HG02571 (cell line): ENCODE data around the gene FAM167B.

Experiments
- ATAC-seq: cut with Tn5 transposase; IDR thresholded peaks from one replicate; pipeline ENCODE4 v1.9.1; 2021; ENCODE audit warnings: mild to moderate bottlenecking, moderate library complexity; ENCODE audit not compliant: unreplicated experiment

FAM167B gene

DNA sequence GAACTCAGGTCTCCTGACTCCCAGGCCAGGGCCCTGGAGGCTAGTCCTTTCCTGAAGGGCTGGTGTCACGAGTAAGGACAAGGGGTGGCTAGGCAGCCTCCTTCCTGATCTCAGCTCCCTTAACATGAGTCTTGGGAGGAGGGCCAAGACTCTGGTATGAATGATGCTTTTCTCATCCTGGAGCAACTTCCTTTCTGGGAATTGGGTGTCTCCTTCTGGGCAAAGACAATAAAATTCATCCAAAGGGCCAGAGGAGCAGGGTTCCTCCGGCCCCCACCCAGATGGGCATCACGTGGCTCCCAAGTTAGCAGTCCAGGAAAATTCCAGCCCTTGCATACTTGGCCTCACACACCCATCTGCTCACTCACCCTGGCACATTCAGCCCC, at the start of gene FAM167B:
FAM167B (plus strand) TSS at position 335 of the 386 bp plus-strand sequence. CDS start 200 bp downstream, outside the sequence.
- ATAC-seq = no peak

DNA sequence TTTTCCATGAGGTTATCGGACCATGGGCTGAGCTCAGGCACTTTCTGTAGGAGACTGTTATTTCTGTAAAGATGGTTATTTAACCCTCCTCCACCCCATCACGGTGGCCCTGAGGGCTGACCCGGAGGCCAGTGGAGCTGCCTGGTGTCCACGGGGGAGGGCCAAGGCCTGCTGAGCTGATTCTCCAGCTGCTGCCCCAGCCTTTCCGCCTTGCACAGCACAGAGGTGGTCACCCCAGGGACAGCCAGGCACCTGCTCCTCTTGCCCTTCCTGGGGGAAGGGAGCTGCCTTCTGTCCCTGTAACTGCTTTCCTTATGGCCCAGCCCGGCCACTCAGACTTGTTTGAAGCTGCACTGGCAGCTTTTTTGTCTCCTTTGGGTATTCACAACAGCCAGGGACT, 49.2 kb upstream of the FAM167B start:
- ATAC-seq = no peak

DNA sequence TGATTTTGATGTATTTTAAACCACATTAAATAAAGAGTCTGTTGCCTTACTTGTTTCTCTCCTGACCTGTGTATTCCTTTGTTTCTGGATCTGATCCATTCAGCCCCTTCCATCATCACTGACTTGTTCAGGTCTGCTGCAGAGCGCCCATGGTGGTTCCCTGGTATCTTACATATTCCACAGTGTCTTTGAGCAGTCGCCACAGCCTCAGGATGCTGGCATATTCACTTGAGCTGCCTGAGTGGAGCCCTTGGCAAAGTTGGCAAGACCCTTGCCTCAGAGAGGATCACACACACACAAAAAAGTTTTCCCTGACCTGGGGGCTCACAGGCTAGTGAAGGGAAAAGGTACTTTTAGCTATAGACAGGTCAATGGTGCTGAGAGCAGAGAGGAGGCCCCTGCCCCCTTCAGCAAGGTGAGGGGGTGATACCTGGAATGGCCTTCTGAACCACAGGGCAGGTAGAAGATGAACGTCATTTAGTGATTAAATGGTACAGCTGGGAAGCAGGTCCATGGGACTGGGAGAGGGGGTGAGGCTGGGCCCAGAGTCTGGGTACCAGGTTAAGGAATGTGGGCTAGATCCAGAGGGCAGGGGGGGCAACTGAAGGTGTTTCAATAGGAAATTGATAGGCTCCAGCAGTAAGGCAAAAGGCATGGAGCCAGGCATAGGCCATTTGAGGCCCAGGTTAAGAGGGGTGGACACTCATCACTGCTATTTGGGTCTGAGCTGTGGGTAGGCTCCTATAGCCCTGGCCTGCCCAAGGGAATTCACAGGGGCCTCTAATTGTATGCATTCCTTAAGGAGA, 48.6 kb upstream of the FAM167B start:
- ATAC-seq = no peak

DNA sequence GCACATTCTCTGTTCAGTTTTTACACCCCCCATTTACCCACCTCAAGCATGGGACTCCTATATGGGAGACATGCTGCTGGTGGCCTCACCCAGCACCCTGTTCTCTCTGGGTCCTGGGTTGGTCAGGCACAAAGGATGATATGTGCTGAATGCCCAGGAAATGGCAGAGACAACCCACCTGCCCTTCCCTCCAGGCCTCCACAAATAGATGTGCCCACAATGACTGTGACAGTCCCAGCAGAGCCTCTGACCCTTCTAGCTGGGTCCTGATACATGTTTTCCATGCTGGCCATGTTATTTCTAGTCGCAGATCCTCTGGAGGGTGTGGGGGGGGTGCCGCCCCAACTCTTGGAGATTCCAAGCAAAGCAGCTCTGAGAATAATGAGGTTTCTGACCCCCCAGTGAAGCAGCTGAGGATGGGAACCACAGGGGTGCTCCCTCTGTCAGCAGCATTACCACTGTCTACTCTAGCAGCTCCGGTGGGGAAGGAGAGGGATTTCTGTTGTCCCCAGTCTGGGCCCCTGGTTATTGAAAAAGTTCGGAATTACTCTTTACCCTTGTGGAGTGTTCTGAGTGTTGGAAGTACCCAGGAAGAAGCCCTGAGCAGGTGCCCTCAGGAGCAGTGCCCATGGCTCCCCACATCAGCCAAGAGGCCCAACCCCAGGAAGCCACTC, 47.8 kb upstream of the FAM167B start:
- no peak for ATAC-seq

DNA sequence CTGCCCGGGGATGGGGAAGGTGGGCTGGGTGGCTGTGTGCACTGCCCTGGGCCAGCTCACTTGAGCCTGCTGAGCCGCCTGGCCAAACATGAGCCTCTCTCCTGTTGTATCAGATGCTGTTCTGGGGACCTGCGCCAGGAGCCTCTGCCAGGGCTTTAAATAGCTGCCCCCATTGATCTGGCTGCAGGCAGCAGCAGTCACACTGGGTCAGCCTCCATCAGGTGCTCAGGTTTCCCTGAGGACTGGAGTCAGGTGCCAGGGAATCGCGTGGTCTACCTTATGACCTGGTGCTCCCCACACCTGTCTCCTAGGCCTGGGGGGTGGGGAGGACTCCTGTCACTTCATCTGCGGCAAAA, 47.3 kb upstream of the FAM167B start:
- no peak for ATAC-seq

DNA sequence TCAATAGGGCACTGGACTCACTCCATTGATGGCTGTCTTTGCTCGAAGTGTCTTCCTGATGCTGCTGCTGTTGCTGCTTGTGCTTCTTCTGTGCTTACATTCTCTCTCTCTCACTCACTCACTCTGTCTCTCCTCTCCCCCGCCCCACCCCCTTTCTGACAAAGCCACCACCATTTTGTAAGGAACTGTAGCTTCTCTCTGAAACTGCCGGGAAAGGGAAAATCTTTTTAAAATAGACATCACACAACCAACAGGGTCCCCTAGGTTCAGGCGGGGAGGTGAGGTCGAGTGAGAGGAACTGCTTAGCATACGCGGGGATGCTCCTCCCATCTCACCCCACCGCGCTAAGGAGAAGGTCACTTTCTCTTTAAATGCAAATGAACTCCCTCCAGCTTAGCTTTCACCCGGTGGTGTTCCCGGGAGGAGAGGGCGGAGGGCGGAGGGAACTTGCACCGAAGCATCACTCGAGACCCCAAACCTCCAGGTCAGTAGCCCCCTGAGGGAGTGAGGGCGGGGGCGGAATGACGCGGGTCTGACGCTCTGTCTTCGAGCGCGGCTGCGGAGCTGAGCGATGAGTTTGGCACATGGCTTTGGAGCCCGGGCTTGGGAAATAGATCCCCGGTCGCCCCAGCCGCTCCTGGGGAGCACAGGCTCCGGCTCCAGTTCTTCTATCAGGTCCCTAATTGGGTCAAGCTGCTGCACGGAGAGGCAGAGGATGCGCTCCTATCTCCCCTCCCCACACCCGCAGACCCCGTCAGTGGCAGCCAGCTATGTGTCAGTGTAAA, 46.6 kb upstream of the FAM167B start, which contains the start of gene CCDC28B:
CCDC28B (plus strand) TSS at position 370 of the 785 bp plus-strand sequence. CDS start 1,341 bp downstream, outside the sequence.
- ATAC-seq = no peak

DNA sequence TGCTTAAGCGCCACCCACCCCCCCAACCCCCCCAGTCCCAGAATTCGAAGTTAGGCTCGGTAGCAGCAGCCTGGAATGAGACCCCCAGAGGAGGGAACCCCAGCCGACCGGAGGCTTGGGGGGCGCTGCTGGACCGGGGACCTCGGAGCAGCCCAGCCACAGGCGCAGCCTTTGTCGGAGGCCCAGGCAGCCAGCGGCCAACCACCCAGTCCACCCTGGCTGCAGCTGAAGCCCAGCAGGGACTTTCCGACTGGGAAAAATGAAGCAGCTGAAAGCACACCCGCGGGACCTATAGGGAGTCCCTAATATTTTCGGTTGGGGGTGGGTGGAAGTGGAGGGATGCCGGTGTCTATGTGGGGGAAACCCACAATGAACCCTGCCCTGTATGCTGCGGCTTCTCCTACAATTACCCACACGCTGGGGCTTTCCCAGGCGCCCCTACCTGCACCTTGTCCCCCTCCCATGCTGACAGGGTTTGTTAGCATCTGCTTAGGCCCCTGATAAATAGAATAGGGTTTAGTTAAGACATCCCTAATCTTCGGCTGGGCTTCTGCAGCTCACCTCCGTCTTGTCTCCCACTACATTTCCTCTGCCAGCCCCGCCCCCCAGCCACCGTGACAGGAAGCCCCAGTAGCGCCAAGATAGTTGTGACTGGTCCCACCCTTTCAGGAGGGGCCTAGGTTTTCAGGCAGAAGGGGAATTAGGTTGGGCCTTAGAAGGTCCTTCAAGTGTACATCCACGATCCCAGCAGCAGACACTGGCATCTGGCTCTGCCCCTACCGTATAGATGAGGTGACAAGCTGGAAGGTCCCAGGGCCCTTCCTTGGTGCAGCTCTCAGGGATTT, 45.8 kb upstream of the FAM167B start:
- ATAC-seq = no peak

DNA sequence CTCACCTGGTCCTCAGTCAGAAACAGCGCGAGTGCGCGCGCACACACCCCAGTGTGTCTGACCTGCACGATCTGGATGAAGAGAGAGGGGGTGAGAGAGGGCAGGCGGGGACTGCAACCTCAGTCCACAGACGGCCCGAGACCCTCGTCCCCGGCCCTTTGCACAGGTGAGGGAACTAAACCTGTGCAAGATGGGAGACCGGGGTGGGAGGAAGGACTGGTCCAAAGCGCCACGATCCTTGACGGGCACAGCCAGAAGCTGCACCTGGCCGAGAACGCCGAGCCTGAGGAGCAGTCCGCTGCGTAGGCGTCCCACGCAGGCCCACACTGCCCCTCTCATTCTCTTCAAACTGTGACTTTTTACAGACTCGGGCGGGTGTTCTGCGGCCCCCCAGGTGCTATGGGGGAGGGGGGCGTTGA, 42.1 kb upstream of the FAM167B start:
- no peak for ATAC-seq

DNA sequence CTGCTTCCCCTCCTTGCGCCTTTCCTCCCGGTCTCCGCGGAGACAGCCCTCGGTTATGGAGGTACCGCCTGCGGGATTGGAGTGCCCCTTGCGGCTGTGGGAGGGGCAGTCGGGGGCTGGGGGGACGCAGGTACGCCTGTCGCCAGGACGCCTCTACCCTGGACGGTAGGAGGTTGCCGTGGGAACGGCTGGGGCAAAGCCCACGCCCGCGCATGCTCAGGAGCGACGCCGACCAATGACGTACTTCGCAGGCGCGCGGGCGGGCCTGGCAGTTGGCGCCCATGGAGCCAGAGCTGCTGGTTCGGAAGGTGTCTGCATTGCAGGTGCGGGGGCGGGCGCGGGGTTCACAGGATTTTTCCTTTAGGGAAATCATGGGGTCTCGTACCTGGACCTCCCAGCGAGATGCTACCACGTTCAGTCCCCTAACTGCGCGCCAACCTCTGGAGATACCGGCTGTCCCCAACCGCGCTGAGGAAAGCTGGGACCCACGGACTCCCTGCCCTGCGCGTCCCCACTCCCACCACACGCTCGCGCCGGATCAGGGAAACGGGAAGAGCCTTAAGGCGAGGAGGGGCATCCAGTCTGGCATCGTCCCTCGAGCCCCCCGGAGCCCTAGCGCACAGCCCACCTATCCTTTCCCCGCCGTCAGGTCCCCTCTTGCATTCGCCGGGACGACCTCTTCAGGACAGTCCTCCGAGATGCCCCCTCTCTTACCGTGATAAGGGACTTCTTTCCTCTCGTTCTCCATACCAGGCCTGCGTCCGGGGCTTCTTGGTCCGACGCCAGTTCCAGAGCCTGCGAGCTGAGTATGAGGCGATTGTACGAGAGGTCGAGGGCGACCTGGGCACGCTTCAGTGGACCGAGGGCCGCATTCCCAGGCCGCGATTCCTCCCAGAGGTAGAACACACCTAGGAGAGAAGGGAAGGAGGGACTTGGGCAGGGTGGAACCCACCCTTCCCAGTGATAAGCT, 41.3 kb upstream of the FAM167B start, which contains the start of gene IQCC:
IQCC (plus strand) TSS at position 271 of the 970 bp plus-strand sequence; CDS start at position 282, 11 bp downstream.
- peak; percentile 39 for ATAC-seq

DNA sequence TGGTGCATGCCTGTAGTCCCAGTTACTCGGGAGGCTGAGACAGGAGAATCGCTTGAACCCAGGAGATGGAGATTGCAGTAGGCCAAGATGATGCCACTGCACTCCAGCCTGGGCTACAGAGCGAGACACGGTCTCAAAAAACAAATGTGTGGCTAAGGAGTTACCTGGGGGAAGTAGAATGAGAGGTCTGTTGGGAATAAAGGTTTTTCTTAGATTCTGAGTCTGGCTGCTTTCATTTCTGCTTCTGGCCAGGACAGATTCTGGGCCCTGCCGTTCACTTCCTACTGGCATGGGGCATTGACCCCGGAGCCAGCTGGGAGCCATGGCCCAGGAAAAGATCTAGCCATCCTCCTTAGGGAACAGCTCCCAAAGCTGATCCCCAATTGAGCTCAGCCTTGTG, 38.6 kb upstream of the FAM167B start:
- ATAC-seq = no peak

DNA sequence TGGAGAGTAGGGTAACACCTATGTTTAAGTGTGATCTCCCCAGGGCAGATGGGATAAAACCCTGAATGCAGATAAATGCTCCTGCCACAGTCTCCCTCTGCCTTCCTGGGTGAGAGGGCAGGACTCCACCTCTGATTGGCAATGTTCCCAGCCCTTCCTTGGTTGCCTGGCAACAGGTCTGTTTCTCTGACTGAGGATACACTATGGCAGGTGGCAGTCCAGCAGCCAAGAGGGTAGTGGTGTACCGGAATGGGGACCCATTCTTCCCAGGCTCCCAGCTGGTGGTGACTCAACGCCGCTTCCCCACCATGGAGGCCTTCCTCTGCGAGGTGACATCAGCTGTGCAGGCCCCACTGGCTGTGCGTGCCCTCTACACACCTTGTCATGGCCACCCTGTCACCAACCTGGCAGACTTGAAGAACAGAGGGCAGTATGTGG, 38.1 kb upstream of the FAM167B start, which contains the start of gene DCDC2B:
DCDC2B (plus strand) TSS at position 199 of the 438 bp plus-strand sequence; CDS start at position 204, 5 bp downstream.
- ATAC-seq = no peak

DNA sequence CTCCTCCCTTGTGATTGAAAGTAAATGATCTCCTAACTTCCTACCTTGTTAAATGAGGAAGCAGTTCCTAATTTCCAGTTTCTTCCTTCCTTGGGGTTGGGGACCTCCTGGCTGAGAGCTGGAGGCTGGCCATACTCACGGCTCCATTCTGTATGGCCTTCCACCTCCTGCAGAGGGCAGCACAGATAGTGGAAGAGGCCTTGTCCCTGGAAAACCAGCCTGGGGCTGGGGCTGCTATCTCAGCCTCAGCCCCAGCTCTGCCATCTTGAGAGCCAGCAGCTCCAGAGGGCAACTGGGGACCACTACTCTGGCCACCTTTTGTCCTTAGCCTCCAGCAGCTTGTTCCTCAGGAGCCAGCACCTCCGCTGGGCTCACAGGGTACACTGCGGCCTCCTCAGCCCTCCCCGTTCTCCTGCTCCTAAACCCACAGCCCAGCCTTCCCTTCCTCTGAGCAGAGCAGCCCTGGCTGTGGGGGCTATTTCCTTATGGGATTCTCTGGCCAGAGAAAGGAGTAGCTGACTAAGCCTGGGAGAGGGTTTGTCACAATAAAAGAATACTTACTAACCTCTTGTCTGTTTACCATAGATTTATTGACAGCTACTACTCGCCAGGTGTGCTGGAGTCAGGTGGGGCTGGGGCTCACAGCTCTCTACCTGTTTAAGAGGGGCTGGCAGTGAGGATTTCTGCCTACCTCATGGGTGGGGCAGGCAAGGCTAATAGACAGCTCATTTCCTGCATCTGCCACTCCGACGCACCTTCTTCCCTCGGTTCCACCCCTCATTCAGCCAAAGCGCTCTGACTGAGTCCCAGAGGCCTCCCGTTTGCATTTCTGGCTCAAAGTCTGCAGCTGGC, 31.2 kb upstream of the FAM167B start:
- ATAC-seq = no peak

DNA sequence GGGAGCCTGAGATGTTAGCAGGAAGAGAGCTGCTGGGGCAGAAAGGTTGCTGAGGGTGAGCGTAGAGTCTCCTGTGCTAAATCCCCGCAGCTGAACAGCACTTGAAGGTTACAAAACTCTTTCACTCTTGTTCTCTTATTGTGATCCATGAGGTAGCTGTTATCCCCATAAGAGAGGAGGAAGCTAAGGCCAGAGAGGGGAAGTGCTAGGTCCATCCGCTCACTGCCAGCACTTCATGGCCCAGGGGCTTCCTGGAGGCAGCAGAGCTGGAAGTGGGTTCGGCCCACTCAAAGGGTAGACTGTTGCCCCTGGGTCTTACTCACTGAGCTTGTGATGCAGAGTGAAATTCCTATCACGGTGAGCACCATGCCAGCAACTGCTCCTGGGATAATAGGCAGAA, 30.5 kb upstream of the FAM167B start:
- no peak for ATAC-seq

DNA sequence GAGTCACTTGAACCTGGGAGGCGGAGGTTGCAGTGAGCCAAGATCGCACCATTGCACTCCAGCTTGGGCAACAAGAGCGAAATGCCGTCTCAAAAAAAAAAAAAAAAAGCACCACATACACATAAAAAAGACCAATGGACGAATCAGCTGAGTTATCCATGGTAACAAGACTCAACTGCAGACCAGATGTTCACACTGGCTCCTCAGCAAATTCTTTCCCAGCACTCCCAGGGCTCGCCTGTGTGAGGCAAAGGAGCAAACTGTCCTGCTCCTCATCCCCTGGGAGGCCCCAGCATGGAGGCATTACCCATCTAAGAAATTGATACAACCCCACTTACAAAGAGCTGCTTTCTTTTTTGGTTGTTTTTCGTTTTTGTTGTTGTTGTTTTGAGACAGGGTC, 28.0 kb upstream of the FAM167B start:
- ATAC-seq = no peak

DNA sequence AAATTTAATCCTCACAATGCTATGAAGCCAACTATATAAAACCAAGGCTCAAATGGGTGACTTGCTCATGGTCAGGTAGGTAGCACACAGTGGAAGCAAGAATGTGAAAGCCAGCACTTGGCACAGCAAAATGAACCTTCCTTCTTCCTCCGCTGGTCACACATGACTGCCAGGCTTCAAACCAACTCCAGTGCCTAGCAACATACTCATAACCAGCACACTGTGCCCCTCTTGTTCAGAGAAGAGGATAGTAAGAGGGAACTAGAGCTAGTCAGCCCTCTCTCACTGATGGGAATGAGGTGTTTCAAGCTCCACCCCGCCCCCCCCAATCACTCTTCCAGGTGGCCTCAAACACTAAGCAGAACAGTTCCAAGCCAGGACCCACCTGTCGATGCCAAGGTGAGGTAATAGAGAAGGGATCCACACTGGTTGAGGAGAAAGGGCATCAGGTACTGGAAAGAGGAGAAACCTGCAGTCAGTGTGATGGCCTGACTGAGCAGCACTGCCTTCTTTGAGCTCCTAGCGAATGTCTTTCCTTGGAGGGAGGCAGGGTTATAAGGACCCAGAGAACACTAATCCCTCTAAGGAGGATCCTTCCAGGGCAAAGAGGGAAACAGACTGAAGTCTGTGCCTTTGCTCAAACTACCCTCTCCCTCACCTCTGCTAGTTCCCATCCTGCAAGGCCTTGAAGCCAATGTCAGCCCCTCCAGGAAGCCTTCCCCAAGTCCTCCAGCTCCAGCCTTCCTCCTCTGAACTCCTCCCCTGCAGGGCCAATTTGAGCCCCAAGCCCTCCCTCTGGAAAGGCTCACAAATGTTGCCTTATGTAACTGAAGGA, 26.1 kb upstream of the FAM167B start:
- ATAC-seq = no peak

DNA sequence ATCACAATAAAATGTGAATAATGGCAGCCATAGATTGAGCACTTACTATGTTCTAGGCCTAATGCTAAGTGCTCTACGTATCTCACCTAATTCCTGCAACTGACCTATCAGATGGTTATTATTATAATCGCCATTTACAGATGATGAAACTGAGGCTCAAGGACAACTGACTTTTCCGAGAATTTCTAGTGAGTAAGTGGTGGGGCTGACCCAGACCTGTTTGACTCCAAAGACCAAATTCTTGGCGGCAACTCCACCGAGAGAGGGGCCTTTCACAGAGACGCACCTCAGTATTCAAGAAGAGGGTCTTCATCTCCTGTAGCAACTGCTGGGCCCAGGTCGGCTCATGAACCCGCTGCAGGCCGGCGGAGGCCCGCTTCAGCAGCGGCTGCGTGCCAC, 25.4 kb upstream of the FAM167B start:
- ATAC-seq = no peak
